22Rv1 (cell line): ENCODE measurements around the gene TSC22D1.
"Not testable (repeated sequence)": the region's sequence is repeated elsewhere in the genome, so short reads cannot be mapped to it uniquely, and the experiment has no call there.

Experiments used
- H3K27ac ChIP-seq: fragments of 450-650 bp; 2 replicates; pipeline ENCODE4 v1.5.1; 2017
- CTCF ChIP-seq: fragments of 450-650 bp; IDR thresholded peaks from 2 replicates; pipeline ENCODE4 v1.5.1; 2017; ENCODE audit warnings: mild to moderate bottlenecking
- ZFX ChIP-seq: fragments of 450-650 bp; IDR thresholded peaks from 2 replicates; pipeline ENCODE4 v1.6.1; 2017; ENCODE audit warnings: antibody characterized with exemption, borderline replicate concordance

TSC22D1 gene

DNA sequence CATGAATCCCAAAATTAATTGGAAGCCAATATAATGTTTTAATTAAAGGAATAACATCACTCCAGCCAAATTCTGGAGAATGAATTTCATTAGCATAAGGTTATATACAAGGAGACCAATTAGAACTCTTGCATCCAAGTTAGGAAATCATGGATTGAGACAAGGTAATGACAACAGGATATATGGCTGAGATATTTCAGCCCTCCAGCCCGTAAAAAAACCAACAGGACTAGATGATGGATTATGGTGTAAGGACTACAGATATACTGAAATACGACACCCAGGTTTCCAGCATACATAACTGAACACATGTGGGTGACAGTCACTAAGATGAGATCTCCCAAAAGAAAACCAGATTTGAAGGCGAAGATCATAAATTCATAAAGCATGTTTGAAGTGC lies 56.5 kb downstream of the TSC22D1 start:
- no peak overlapping the region for H3K27ac ChIP-seq
- TF ChIP-seq ZFX (no peak), CTCF (no peak)

- H3K27ac ChIP-seq = peak overlapping the region; percentile 27; the same call in 1 of the 2 replicates
- TF ChIP-seq ZFX (no peak), CTCF (no peak)
These were observed 59.4 kb downstream of the TSC22D1 start for GRCh38 chr13:44516771-44517170.

- no peak overlapping the region for H3K27ac ChIP-seq
- no peak for TF ChIP-seq CTCF
- TF ChIP-seq ZFX = no peak
These were observed 61.9 kb downstream of the TSC22D1 start for GRCh38 chr13:44514278-44514677.

DNA sequence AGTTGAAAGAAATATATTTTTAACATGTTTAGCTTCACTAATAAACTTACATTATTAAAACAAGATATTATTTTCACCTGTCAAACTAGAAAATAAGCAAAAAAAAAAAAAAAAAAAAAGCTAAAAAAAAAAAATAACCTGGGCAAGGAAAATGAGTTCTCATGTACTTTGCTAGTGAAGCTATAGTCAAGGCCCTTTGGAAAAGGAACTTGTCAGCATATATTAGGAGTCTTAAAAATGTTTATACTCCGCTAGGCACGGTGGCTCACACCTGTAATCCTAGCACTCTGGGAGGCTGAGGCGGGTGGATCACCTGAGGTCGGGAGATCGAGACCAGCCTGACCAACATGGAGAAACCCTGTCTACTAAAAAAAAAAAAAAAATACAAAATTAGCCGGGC lies 66.3 kb downstream of the TSC22D1 start:
- not testable (repeated sequence) for H3K27ac ChIP-seq

GRCh38 chr13:44508562-44509077 lies 67.5 kb downstream of the TSC22D1 start:
- no peak overlapping the region for H3K27ac ChIP-seq
- TF ChIP-seq ZFX (no peak), CTCF (no peak)

- no peak overlapping the region for H3K27ac ChIP-seq
- no peak for TF ChIP-seq ZFX
- no peak for TF ChIP-seq CTCF
These were observed 68.5 kb downstream of the TSC22D1 start for GRCh38 chr13:44507639-44508038.

DNA sequence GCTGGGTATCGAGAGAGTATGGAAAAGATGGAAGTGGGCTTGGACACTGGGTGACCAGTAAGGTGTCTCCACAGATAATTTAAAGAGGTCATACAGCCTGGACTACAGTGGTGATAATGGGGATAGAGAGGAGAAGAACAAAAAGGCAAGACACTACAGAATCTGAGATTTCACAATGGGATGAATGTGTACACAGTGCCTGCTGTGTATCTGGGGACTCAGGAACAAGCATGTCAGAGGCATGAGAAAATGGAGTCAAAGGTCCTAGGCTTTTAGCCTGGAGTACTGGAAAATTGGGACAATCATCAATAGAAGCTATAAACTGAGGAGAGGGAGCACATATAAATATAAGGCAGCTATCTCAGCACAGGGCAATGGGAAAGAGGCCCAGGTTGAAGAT lies 69.4 kb downstream of the TSC22D1 start:
- TF ChIP-seq ZFX (no peak), CTCF (no peak)
- H3K27ac ChIP-seq = no peak overlapping the region

GRCh38 chr13:44506251-44506650 lies 69.9 kb downstream of the TSC22D1 start:
- no peak overlapping the region for H3K27ac ChIP-seq
- TF ChIP-seq ZFX (no peak), CTCF (no peak)
